HG02798 (cell line): Measurements from ENCODE around the gene RAP1B.

Experiments used
- ATAC-seq: cut with Tn5 transposase; IDR thresholded peaks from one replicate; pipeline ENCODE4 v1.9.1; 2021; ENCODE audit warnings: mild to moderate bottlenecking; ENCODE audit not compliant: unreplicated experiment, poor library complexity

Gene RAP1B

DNA sequence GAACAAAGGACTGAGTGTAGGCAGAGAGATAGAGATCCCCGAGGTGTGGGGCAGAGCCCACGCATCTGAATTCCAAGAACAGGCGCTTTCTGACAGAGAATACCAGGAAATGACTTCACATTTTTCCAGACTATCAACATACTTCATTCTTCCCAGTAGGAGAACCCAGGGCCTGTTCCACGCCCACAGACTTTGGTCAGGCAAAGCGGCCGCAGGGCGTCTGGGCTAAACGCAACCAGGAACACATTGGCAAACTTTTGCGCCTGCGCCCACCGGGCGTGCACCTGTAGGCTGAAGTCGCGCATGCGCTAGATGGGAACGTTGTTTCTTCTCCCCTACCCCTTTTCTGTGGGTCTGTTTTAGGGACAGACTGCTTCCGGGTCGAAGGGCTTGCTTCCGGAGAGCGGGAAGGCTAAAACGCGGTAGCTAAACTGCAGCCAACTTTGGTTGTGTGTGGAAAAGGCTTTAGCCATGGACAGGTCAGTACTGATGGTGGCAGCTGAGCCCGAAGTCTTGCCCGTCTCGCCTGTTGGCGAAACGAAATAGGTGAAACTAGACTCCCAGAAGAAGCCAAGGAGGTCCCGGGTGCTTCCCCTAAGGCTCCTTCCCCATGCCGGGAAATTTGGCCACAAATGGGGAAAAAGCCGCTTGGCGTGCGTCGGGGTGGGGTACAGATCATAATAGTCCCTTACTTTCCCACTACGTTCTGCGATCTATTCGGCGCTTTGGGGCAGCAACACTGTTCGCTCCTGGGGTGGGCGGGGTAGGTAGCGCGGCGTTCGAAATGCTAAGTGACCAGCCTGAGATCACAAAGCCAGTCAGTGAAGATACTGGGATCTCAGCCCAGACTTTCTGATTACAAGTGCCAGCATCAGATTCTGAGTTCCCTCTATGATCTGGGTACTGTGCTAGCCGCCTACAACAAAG, 76.2 kb downstream of the RAP1B start, which contains the start of gene NUP107:
NUP107 (plus strand) TSS at position 384 of the 927 bp plus-strand sequence; CDS start at position 472, 88 bp downstream.
- ATAC-seq, result peak; percentile 97

DNA sequence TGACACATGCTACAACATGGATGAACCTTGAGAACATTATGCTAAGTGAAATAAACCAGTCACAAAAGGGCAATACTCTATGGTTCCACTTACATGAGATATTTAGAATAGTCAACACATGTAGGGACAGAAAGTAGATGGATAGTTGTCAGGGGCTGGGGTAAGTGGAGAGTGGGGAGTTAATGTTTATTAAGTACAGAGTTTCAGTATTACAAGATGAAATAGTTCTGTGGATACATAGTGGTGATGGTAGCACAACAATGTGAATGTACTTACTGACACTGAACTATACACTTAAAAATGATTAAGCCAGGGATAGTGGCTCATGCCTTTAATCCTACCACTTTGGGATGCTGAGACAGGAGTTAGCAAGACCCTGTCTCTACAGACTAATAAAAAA, 84.8 kb downstream of the RAP1B start:
- ATAC-seq, result no peak

GRCh38 chr12:68699486-68699885, 88.8 kb downstream of the RAP1B start:
- no peak for ATAC-seq
